ENCODE data around the gene OTUB2.

DNA sequence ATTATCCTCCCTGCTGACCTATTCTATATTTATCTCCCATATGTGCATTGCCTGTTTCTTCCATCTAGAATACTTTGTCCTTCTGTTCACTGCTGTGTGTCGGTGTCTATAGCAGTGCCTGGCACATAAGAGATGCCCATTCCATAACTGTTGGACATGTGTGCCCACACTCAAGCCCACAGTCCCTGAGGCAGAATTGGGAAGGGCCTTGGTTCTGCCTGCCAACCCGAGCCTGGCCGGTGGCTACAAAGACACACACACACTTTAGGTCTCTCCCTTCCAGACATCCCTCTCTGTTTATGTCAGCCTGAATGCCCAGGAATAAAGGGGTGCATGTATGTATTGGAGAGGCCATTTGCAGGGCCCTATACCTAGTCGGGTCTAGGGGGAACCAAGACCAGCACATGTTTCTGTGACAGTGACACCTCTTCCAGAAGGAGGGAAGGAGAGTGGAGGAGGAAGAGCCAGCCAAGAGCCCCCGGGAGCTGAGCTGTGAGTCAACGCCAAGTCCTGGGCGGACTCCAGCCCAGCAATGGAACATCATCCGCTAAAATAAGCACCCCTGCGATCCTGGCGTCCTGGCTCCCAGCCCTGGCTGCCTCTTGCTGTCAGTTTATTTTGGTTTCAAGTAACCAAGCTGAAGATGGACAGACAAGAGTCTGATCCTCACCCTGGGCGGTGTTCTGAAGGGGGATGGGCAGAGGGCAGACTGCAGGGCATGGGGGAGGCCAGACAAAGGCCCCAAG lies 45.5 kb upstream of the OTUB2 start:
- TF ChIP-seq, protein P1, sequence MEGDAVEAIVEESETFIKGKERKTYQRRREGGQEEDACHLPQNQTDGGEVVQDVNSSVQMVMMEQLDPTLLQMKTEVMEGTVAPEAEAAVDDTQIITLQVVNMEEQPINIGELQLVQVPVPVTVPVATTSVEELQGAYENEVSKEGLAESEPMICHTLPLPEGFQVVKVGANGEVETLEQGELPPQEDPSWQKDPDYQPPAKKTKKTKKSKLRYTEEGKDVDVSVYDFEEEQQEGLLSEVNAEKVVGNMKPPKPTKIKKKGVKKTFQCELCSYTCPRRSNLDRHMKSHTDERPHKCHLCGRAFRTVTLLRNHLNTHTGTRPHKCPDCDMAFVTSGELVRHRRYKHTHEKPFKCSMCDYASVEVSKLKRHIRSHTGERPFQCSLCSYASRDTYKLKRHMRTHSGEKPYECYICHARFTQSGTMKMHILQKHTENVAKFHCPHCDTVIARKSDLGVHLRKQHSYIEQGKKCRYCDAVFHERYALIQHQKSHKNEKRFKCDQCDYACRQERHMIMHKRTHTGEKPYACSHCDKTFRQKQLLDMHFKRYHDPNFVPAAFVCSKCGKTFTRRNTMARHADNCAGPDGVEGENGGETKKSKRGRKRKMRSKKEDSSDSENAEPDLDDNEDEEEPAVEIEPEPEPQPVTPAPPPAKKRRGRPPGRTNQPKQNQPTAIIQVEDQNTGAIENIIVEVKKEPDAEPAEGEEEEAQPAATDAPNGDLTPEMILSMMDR (IDR thresholded peaks at IDR 0.05; ENCODE audit: borderline replicate concordance, extremely low read depth, low read length, poor library complexity, severe bottlenecking): no peak
- no peak for TF ChIP-seq EZH2 (IDR thresholded peaks at IDR 0.05; ENCODE audit: borderline replicate concordance, low read depth, low read length, severe bottlenecking)

Measured in DND-41 (cell line).